SH-SY5Y (cell line): ENCODE data around the gene ARF3.

Experiments
- GATA2 ChIP-seq: IDR thresholded peaks from 2 replicates; pipeline ENCODE4 v1.6.1; 2011; ENCODE audit warnings: mild to moderate bottlenecking, low read depth, low read length
- GATA3 ChIP-seq: IDR thresholded peaks from 2 replicates; pipeline ENCODE4 v1.6.1; 2011; ENCODE audit warnings: low read depth, mild to moderate bottlenecking, low read length, moderate library complexity

DNA sequence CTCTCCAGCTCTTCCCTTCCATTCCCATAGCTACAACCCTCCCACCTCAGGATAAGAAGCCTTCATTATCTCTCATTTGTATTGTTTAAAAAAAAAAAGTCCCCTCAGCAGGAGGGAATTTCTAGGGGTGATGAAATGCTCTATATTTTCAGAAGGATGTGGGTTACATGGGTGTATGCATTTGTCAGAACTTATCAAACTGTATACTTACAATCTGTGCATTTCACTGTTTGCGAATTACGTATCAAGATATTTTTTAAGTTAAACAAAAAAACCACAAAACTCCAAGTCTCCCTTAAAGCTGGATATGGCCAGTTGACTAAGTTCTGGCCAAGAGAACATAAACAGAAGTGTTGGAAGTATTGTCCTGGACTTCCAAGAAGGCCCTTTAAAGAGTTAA lies 30.0 kb downstream of the ARF3 start:
- TF ChIP-seq GATA3: no peak
- TF ChIP-seq GATA2: no peak
